SK-N-SH treated with all-trans-retinoic acid at 6 μM for 48 hours (cell line): ENCODE results near the gene IFI16.

ENCODE experiments used
- ARNTL ChIP-seq: fragments of 450-650 bp; formaldehyde crosslinking; IDR thresholded peaks from 2 replicates; pipeline ENCODE4 v1.5.0; 2020; ENCODE audit warnings: low read depth, mild to moderate bottlenecking, moderate library complexity, borderline replicate concordance
- BACH2 ChIP-seq: fragments of 250-450 bp; sonication (Bioruptor Pico); IDR thresholded peaks from 2 replicates; pipeline ENCODE4 v1.9.0; 2021; ENCODE audit warnings: mild to moderate bottlenecking, borderline replicate concordance
- GLIS3 ChIP-seq: fragments of 250-450 bp; sonication (Bioruptor Pico); IDR thresholded peaks from 2 replicates; pipeline ENCODE4 v1.5.0; 2020; ENCODE audit warnings: mild to moderate bottlenecking, moderate library complexity
- OSR1 ChIP-seq: fragments of 250-450 bp; sonication (Bioruptor Pico); IDR thresholded peaks from 2 replicates; pipeline ENCODE4 v1.8.0; 2022; ENCODE audit warnings: moderate library complexity, mild to moderate bottlenecking, inconsistent platforms
- ZC3H10 ChIP-seq: fragments of 250-450 bp; sonication (Bioruptor Pico); IDR thresholded peaks from 2 replicates; pipeline ENCODE4 v1.5.1; 2021; ENCODE audit warnings: mild to moderate bottlenecking, moderate library complexity
- ZFP3 ChIP-seq: fragments of 250-450 bp; sonication (Bioruptor Pico); IDR thresholded peaks from 2 replicates; pipeline ENCODE4 v1.5.0; 2020; ENCODE audit warnings: mild to moderate bottlenecking, moderate library complexity
- ZFP30 ChIP-seq: fragments of 450-650 bp; formaldehyde crosslinking; IDR thresholded peaks from 2 replicates; pipeline ENCODE4 v1.5.0; 2022; ENCODE audit warnings: mild to moderate bottlenecking, moderate library complexity
- ZNF565 ChIP-seq: fragments of 450-650 bp; formaldehyde crosslinking; conservative IDR thresholded peaks from 2 replicates; pipeline ENCODE4 v1.5.0; 2020; ENCODE audit warnings: low read depth, mild to moderate bottlenecking, moderate library complexity
- ZNF70 ChIP-seq: fragments of 450-650 bp; formaldehyde crosslinking; IDR thresholded peaks from 2 replicates; pipeline ENCODE4 v1.5.0; 2020; ENCODE audit warnings: mild to moderate bottlenecking, moderate library complexity
- ZNF8 ChIP-seq: fragments of 450-650 bp; formaldehyde crosslinking; IDR thresholded peaks from 2 replicates; pipeline ENCODE4 v1.5.0; 2020; ENCODE audit warnings: mild to moderate bottlenecking, moderate library complexity
- TF ChIP-seq, protein P1 (sequence below): fragments of 250-450 bp; sonication (Bioruptor Pico); IDR thresholded peaks from 2 replicates; pipeline ENCODE4 v1.8.0; 2020; ENCODE audit warnings: mild to moderate bottlenecking, moderate library complexity, borderline replicate concordance
- TF ChIP-seq, protein P2 (sequence below): fragments of 250-450 bp; sonication (Bioruptor Pico); IDR thresholded peaks from 2 replicates; pipeline ENCODE4 v1.5.0; 2020; ENCODE audit warnings: mild to moderate bottlenecking, moderate library complexity
- TF ChIP-seq, protein P3 (sequence below): fragments of 250-450 bp; sonication (Bioruptor Pico); IDR thresholded peaks from 2 replicates; pipeline ENCODE4 v1.8.0; 2021; ENCODE audit warnings: low read depth, mild to moderate bottlenecking, moderate library complexity, borderline replicate concordance

DNA sequence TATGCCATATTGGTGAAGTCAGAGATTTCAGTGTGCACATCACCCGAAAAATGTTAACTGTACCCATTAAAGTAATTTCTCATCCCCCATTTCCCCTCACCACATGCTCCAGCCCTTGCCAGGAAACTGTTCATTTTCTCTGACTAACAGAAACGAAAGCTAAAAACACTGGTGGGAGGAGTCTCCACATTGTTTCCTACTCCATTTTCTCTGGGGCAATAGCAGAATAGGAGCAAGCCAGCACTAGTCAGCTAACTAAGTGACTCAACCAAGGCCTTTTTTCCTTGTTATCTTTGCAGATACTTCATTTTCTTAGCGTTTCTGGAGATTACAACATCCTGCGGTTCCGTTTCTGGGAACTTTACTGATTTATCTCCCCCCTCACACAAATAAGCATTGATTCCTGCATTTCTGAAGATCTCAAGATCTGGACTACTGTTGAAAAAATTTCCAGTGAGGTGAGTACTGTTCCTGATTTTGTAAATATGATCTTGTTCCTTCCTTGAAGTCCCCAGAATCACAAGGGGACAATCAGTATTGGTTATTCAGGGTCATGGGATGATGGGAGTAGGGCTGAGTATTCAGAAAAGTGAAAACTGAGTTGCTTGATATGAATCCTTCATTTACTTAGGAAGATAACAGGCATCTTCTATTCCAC lies at the start of gene IFI16:
- TF ChIP-seq, protein P1, sequence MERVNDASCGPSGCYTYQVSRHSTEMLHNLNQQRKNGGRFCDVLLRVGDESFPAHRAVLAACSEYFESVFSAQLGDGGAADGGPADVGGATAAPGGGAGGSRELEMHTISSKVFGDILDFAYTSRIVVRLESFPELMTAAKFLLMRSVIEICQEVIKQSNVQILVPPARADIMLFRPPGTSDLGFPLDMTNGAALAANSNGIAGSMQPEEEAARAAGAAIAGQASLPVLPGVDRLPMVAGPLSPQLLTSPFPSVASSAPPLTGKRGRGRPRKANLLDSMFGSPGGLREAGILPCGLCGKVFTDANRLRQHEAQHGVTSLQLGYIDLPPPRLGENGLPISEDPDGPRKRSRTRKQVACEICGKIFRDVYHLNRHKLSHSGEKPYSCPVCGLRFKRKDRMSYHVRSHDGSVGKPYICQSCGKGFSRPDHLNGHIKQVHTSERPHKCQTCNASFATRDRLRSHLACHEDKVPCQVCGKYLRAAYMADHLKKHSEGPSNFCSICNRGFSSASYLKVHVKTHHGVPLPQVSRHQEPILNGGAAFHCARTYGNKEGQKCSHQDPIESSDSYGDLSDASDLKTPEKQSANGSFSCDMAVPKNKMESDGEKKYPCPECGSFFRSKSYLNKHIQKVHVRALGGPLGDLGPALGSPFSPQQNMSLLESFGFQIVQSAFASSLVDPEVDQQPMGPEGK (CRISPR knock-in tag) = no peak
- TF ChIP-seq ZFP3 (CRISPR knock-in tag) (no peak), ZFP30 (no peak), BACH2 (CRISPR knock-in tag) (no peak), ARNTL (CRISPR knock-in tag) (no peak), ZNF70 (CRISPR knock-in tag) (no peak), ZNF8 (no peak), ZNF565 (CRISPR knock-in tag) (no peak), OSR1 (no peak), GLIS3 (CRISPR knock-in tag) (no peak), ZC3H10 (CRISPR knock-in tag) (no peak)
- TF ChIP-seq, protein P2, sequence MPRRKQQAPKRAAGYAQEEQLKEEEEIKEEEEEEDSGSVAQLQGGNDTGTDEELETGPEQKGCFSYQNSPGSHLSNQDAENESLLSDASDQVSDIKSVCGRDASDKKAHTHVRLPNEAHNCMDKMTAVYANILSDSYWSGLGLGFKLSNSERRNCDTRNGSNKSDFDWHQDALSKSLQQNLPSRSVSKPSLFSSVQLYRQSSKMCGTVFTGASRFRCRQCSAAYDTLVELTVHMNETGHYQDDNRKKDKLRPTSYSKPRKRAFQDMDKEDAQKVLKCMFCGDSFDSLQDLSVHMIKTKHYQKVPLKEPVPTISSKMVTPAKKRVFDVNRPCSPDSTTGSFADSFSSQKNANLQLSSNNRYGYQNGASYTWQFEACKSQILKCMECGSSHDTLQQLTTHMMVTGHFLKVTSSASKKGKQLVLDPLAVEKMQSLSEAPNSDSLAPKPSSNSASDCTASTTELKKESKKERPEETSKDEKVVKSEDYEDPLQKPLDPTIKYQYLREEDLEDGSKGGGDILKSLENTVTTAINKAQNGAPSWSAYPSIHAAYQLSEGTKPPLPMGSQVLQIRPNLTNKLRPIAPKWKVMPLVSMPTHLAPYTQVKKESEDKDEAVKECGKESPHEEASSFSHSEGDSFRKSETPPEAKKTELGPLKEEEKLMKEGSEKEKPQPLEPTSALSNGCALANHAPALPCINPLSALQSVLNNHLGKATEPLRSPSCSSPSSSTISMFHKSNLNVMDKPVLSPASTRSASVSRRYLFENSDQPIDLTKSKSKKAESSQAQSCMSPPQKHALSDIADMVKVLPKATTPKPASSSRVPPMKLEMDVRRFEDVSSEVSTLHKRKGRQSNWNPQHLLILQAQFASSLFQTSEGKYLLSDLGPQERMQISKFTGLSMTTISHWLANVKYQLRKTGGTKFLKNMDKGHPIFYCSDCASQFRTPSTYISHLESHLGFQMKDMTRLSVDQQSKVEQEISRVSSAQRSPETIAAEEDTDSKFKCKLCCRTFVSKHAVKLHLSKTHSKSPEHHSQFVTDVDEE = no peak
- TF ChIP-seq, protein P3, sequence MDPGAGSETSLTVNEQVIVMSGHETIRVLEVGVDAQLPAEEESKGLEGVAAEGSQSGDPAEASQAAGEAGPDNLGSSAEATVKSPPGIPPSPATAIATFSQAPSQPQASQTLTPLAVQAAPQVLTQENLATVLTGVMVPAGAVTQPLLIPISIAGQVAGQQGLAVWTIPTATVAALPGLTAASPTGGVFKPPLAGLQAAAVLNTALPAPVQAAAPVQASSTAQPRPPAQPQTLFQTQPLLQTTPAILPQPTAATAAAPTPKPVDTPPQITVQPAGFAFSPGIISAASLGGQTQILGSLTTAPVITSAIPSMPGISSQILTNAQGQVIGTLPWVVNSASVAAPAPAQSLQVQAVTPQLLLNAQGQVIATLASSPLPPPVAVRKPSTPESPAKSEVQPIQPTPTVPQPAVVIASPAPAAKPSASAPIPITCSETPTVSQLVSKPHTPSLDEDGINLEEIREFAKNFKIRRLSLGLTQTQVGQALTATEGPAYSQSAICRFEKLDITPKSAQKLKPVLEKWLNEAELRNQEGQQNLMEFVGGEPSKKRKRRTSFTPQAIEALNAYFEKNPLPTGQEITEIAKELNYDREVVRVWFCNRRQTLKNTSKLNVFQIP (CRISPR knock-in tag) = no peak
